ENCODE results near the gene LIAS. TPM values are rescaled to one million over a fixed set of nuclear protein-coding genes. Genes with fewer than 3 reads are reported as not detected.

The LIAS gene
- total RNA-seq, 1 experiment from 2014 or later: 8.3 TPM

DNA sequence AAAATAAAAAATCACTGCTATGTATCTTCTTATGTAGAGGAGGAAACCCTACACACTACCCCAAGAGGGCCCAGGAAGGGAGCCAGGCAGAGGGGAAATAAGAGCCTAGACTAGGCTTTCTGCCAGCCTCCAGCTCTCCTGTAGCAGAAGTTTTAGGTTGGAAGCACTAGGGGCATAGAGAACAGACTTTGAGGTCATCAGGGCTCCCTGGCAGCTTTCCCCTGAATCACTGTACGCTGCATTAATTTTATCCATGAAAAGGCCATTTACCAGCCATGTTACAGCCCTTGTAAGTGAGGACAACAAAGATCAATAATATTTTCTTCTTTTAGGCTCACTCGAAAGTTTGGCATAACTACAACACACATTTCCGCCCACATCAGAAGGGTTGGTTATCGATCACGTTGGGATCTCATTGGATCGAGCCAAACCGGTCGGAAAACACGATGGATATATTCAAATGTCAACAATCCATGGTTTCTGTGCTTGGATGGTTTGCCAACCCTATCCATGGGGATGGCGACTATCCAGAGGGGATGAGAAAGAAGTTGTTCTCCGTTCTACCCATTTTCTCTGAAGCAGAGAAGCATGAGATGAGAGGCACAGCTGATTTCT lies 24.9 kb upstream of the LIAS start:
- no TSS peak for BruUV-seq (replicated peaks)
- TF ChIP-seq, protein P1, sequence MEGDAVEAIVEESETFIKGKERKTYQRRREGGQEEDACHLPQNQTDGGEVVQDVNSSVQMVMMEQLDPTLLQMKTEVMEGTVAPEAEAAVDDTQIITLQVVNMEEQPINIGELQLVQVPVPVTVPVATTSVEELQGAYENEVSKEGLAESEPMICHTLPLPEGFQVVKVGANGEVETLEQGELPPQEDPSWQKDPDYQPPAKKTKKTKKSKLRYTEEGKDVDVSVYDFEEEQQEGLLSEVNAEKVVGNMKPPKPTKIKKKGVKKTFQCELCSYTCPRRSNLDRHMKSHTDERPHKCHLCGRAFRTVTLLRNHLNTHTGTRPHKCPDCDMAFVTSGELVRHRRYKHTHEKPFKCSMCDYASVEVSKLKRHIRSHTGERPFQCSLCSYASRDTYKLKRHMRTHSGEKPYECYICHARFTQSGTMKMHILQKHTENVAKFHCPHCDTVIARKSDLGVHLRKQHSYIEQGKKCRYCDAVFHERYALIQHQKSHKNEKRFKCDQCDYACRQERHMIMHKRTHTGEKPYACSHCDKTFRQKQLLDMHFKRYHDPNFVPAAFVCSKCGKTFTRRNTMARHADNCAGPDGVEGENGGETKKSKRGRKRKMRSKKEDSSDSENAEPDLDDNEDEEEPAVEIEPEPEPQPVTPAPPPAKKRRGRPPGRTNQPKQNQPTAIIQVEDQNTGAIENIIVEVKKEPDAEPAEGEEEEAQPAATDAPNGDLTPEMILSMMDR (conservative IDR thresholded peaks at IDR 0.05; ENCODE audit: low read depth, low read length): no peak
- no peak for TF ChIP-seq EZH2 (IDR thresholded peaks at IDR 0.05; ENCODE audit: low read length, unreplicated experiment)
- no peak for TF ChIP-seq EZH2phosphoT487 (IDR thresholded peaks at IDR 0.05; ENCODE audit: borderline replicate concordance, low read length)
- Histone ChIP-seq H3K9me3 (ENCODE audit: low read length) (no peaks in the 10 kb centered on the region), H3K4me1 (ENCODE audit: insufficient read depth, low read length) (no peaks in the 10 kb centered on the region), H2AFZ (ENCODE audit: low read length) (no peak overlapping the region), H3K9ac (ENCODE audit: low read length) (no peak overlapping the region), H3F3A (ENCODE audit: low read length, unreplicated experiment) (no peaks in the 10 kb centered on the region), H3K36me3 (ENCODE audit: low read depth, low read length) (no peaks in the 10 kb centered on the region), H3K4me2 (ENCODE audit: low read length) (no peak overlapping the region), H3K9me2 (replicated peaks; ENCODE audit: low read length) (no peaks in the 10 kb centered on the region), H3K4me3 (ENCODE audit: low read length) (no peak overlapping the region), H3K27me3 (ENCODE audit: low read length) (no peaks in the 10 kb centered on the region), H3K79me2 (ENCODE audit: low read length) (no peaks in the 10 kb centered on the region), H3K27ac (ENCODE audit: low read length) (no peak overlapping the region), H4K20me1 (ENCODE audit: low read length) (no peaks in the 10 kb centered on the region)
- intact Hi-C loops (cut with micrococcal nuclease): no loop called here
- no peak for DNase-seq
- ChIA-PET POLR2A (ENCODE audit: unreplicated experiment) (no interaction called here), CTCF (no interaction called here)
- ATAC-seq: no peak

GRCh38 chr4:39435659-39436563 lies 22.9 kb upstream of the LIAS start:
- Histone ChIP-seq H3K9me2 (replicated peaks; ENCODE audit: low read length) (no peaks in the 10 kb centered on the region), H3K36me3 (ENCODE audit: low read depth, low read length) (no peaks in the 10 kb centered on the region), H3K27me3 (ENCODE audit: low read length) (no peaks in the 10 kb centered on the region), H3K79me2 (ENCODE audit: low read length) (no peaks in the 10 kb centered on the region), H3K9ac (ENCODE audit: low read length) (no peak overlapping the region), H3K4me1 (ENCODE audit: insufficient read depth, low read length) (no peaks in the 10 kb centered on the region), H3K4me2 (ENCODE audit: low read length) (no peak overlapping the region), H3K9me3 (ENCODE audit: low read length) (no peaks in the 10 kb centered on the region), H3F3A (ENCODE audit: low read length, unreplicated experiment) (no peaks in the 10 kb centered on the region), H3K4me3 (ENCODE audit: low read length) (no peak overlapping the region), H4K20me1 (ENCODE audit: low read length) (no peaks in the 10 kb centered on the region), H2AFZ (ENCODE audit: low read length) (no peak overlapping the region), H3K27ac (ENCODE audit: low read length) (no peak overlapping the region)
- ChIA-PET POLR2A (ENCODE audit: unreplicated experiment) (no interaction called here), CTCF (interaction anchor here (0.8 kb wide), 1 partner anchor 13 kb away, joined by 3 read pairs; no protein-coding TSS in a partner anchor)
- ATAC-seq: 0 out of 2 replicates have a peak, but pooled peaks have one; percentile 35
- TF ChIP-seq, protein P1 (conservative IDR thresholded peaks at IDR 0.05; ENCODE audit: low read depth, low read length): peak; percentile 47
- TF ChIP-seq EZH2 (IDR thresholded peaks at IDR 0.05; ENCODE audit: low read length, unreplicated experiment): no peak
- no TSS peak for BruUV-seq (replicated peaks)
- intact Hi-C loops (cut with micrococcal nuclease): no loop called here
- DNase-seq: no peak

DNA sequence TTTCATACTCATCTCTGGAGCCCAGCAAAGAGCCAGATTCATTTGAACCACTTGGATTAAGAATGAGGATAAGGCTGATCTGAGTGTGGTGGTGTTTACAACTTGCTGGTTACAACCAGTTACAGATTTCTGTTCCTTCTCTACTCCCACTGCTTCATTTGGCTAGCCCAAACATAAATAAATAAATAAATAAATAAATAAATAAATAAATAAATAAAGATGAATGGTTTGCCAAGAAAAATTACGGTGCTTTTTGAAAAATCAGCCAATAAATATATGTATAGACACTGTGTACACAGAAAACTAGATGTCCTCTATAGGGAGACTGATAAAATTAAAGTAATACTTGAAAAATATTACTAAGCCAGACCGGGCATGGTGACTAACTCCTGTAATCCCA lies 17.3 kb upstream of the LIAS start:
- Histone ChIP-seq H3K27me3 (ENCODE audit: low read length) (no peaks in the 10 kb centered on the region), H3K4me3 (ENCODE audit: low read length) (no peak overlapping the region), H3K79me2 (ENCODE audit: low read length) (no peaks in the 10 kb centered on the region), H3K4me1 (ENCODE audit: insufficient read depth, low read length) (no peaks in the 10 kb centered on the region), H3K4me2 (ENCODE audit: low read length) (no peak overlapping the region), H3K27ac (ENCODE audit: low read length) (no peak overlapping the region), H3K36me3 (ENCODE audit: low read depth, low read length) (no peaks in the 10 kb centered on the region), H3F3A (ENCODE audit: low read length, unreplicated experiment) (no peaks in the 10 kb centered on the region), H4K20me1 (ENCODE audit: low read length) (no peaks in the 10 kb centered on the region), H3K9ac (ENCODE audit: low read length) (no peak overlapping the region), H3K9me2 (replicated peaks; ENCODE audit: low read length) (no peaks in the 10 kb centered on the region), H2AFZ (ENCODE audit: low read length) (no peak overlapping the region), H3K9me3 (ENCODE audit: low read length) (no peaks in the 10 kb centered on the region)
- CTCF ChIA-PET: no interaction called here
- no TSS peak for BruUV-seq (replicated peaks)
- POLR2A ChIA-PET (ENCODE audit: unreplicated experiment): no interaction called here
- intact Hi-C loops (cut with micrococcal nuclease): loop anchor here (10.0 kb wide), 1 partner anchor 127 kb away; no protein-coding TSS in a partner anchor
- no peak for ATAC-seq
- TF ChIP-seq EZH2 (IDR thresholded peaks at IDR 0.05; ENCODE audit: low read length, unreplicated experiment) (no peak), EZH2phosphoT487 (IDR thresholded peaks at IDR 0.05; ENCODE audit: borderline replicate concordance, low read length) (no peak)
- TF ChIP-seq, protein P1 (conservative IDR thresholded peaks at IDR 0.05; ENCODE audit: low read depth, low read length): no peak
- DNase-seq: no peak
